WERI-Rb-1 (cell line): Measurements from ENCODE around the gene TNPO3.

Experiments
- DNase-seq: peaks from one replicate; pipeline ENCODE4 v3.0.0-alpha.2; 2020
- H3K27ac ChIP-seq: fragments of 250-450 bp; sonication (Bioruptor Pico); 2 replicates; pipeline ENCODE4 v1.5.1; 2020; ENCODE audit warnings: mild to moderate bottlenecking, moderate library complexity
- H3K27me3 ChIP-seq: fragments of 250-450 bp; sonication (Bioruptor Pico); 2 replicates; pipeline ENCODE4 v1.5.1; 2021; ENCODE audit warnings: mild to moderate bottlenecking, low read depth, moderate library complexity; ENCODE audit not compliant: insufficient read depth, severe bottlenecking
- H3K36me3 ChIP-seq: fragments of 250-450 bp; sonication (Bioruptor Pico); 2 replicates; pipeline ENCODE4 v1.5.1; 2020; ENCODE audit warnings: mild to moderate bottlenecking, moderate library complexity
- H3K4me3 ChIP-seq: 2 replicates; pipeline ENCODE4 v1.5.1; 2011; ENCODE audit warnings: low read depth, mild to moderate bottlenecking, control low read depth, low read length
- H3K9me3 ChIP-seq: fragments of 250-450 bp; sonication (Bioruptor Pico); 2 replicates; pipeline ENCODE4 v1.5.1; 2021; ENCODE audit warnings: mild to moderate bottlenecking, moderate library complexity; ENCODE audit not compliant: severe bottlenecking
- CTCF ChIP-seq: IDR thresholded peaks from 2 replicates; pipeline ENCODE4 v1.5.1; 2011; ENCODE audit warnings: low read depth, mild to moderate bottlenecking, control low read depth, inconsistent platforms, low read length

Gene TNPO3

DNA sequence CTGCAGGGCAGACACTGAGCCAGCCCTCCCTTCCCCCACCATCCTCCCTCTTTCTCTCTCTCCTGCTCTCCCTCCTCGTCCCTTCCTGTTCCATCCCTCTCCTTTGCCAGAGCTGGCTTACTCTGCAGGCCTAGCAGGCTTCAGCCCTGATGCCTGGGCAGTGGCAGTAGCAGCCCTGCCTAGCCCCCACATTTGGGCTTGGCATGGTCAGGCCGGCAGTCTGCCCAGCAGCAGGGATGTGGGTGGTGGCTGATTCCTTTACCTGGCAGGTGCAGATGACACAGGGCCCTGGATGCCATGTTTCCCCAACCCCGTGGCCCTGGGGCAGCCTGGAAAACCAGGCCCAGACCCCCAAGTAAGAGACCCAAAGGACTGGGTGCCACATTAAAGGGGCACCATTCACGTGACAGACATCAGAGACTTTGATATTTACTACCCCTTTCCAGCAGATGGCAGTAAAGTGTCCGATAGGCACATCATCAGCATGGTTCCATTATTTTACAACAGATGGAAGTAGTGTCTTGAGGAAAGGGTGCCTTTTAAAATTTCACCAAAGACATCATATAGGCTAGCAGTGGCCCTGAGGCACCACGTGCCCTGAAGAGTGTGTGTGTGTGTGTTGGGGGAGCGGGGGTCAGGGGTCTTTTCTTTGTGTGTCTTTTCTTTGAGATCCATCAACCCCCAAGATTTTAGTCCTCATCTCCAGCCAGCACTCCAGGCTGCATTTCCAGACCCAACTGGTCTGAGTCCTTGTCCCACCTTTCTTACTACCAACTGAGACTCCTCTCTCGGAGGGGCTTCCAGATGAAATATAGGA lies 150.3 kb downstream of the TNPO3 start:
- H3K9me3 ChIP-seq, result peaks cover 2% of the 10 kb centered on the region
- no peak overlapping the region for H3K27ac ChIP-seq
- no peaks in the 10 kb centered on the region for H3K36me3 ChIP-seq
- H3K27me3 ChIP-seq, result no peaks in the 10 kb centered on the region
- no peak overlapping the region for H3K4me3 ChIP-seq
- DNase-seq, result no peak
- TF ChIP-seq CTCF, result peak; percentile 61
